SJSA1 (cell line): Measurements from ENCODE around the gene PTGIR. TPM values are rescaled to one million over a fixed set of nuclear protein-coding genes. Genes with fewer than 3 reads are reported as not detected.

ENCODE experiments used
- DNase-seq, 2 experiments: peaks; one replicate each; pipeline ENCODE4 v3.0.0-alpha.2; 2015 to 2020; ENCODE audit warnings: low spot score in 2 of 2, low read depth in 1 of 2
- H3K27ac ChIP-seq: fragments of 250-450 bp; sonication (Bioruptor Pico); 2 replicates; pipeline ENCODE4 v1.5.1; 2020; ENCODE audit warnings: mild to moderate bottlenecking, moderate library complexity
- H3K27me3 ChIP-seq: fragments of 250-450 bp; sonication (Bioruptor Pico); replicated peaks from 2 replicates; pipeline ENCODE4 v1.5.1; 2020; ENCODE audit warnings: mild to moderate bottlenecking, moderate library complexity
- H3K36me3 ChIP-seq: fragments of 250-450 bp; sonication (Bioruptor Pico); 2 replicates; pipeline ENCODE4 v1.5.1; 2020; ENCODE audit warnings: mild to moderate bottlenecking
- H3K4me1 ChIP-seq: fragments of 250-450 bp; sonication (Bioruptor Pico); replicated peaks from 2 replicates; pipeline ENCODE4 v1.6.1; 2021; ENCODE audit warnings: mild to moderate bottlenecking
- H3K4me3 ChIP-seq: fragments of 250-450 bp; sonication (Bioruptor Pico); 2 replicates; pipeline ENCODE4 v1.5.1; 2020; ENCODE audit warnings: mild to moderate bottlenecking
- H3K9me3 ChIP-seq: fragments of 250-450 bp; sonication (Bioruptor Pico); replicated peaks from 2 replicates; pipeline ENCODE4 v1.5.1; 2020; ENCODE audit warnings: mild to moderate bottlenecking
- total RNA-seq: library from RNA; depleted of rRNA; stranded (reverse); fragments of >200 nt; shearing (Covaris generic); gene quantifications from 2 replicates; pipeline ENCODE4 v1.2.3, GENCODE V29; 2014

PTGIR gene
- total RNA-seq, 1 experiment from 2014 or later: not detected

GRCh38 chr19:46648961-46649960, 24.4 kb upstream of the PTGIR start:
- no peak overlapping the region for H3K27ac ChIP-seq
- no peaks in the 10 kb centered on the region for H3K9me3 ChIP-seq
- no peak overlapping the region for H3K4me3 ChIP-seq
- H3K27me3 ChIP-seq: no peaks in the 10 kb centered on the region
- DNase-seq: no peak
- no peaks in the 10 kb centered on the region for H3K36me3 ChIP-seq
- no peaks in the 10 kb centered on the region for H3K4me1 ChIP-seq

DNA sequence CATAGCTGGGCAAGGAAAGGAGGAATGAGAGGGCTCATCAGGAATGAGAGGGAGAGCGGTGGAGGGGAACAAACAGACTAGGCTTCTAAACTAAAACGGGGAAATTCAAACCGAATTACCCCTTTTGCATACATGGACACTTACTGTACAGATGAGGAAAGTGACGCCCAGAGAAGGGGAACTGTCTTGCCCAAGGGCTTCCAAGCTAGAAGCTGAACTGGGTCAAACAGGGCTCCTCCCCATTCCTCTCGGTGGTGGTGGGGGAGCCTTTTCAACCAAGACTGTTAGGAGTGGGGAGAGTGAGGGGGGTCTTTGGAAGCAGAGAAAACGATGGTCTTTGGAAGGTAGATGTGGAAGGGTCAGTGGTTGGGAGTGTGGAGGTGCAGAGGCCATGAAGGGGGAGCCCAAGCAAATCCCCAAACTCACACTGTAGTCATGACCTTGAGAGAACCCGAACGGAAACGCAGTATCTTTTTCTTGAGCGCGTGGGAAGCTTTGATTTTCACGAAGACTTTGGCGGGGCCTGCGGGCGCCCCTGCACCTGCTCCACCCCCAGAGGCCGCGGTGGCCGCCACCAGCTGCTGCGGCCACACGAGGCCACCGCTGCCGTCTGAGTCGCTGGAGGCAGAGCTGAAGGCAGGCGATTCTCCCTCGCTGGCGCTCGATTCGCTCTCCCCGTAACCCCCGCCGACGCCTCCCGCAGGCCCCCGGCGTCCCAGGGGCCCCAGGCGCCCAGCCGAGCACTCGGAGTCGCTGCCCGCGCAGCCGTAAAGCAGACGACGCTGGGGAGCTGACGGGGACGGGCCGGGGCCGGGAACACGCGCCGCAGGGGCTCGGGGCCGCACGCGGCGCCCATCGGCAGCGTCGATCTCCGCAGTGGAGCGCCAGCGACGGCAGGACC, 23.4 kb upstream of the PTGIR start:
- Histone ChIP-seq H3K27me3 (no peaks in the 10 kb centered on the region), H3K4me1 (no peaks in the 10 kb centered on the region), H3K36me3 (no peaks in the 10 kb centered on the region), H3K4me3 (no peak overlapping the region), H3K9me3 (no peaks in the 10 kb centered on the region), H3K27ac (no peak overlapping the region)
- DNase-seq: no peak

DNA sequence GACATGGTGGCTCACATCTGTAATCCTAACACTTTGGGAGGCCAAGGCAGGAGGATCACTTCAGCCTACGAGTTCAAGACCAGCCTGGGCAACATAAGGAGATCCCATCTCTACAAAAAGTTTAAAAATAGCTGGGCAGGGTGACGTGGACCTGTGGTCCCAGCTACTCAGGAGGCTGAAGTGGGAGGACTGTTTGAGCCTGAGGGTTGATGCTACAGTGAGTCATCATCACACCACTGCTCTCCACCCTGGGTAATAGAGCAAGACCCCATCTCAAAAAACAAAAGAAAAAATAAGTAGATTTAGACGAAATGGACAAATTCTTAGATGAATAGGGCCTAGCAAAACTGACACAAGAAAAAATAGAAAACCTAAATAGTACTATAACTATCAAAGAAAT, 21.5 kb upstream of the PTGIR start:
- H3K27me3 ChIP-seq: no peaks in the 10 kb centered on the region
- no peak for DNase-seq
- H3K4me3 ChIP-seq: no peak overlapping the region
- H3K27ac ChIP-seq: no peak overlapping the region
- no peaks in the 10 kb centered on the region for H3K9me3 ChIP-seq
- no peaks in the 10 kb centered on the region for H3K36me3 ChIP-seq
- H3K4me1 ChIP-seq: no peaks in the 10 kb centered on the region

GRCh38 chr19:46644720-46645119, 19.8 kb upstream of the PTGIR start:
- DNase-seq: no peak
- H3K9me3 ChIP-seq: no peaks in the 10 kb centered on the region
- H3K4me3 ChIP-seq: no peak overlapping the region
- no peaks in the 10 kb centered on the region for H3K36me3 ChIP-seq
- no peaks in the 10 kb centered on the region for H3K27me3 ChIP-seq
- peaks cover 5% of the 10 kb centered on the region for H3K4me1 ChIP-seq
- no peak overlapping the region for H3K27ac ChIP-seq

DNA sequence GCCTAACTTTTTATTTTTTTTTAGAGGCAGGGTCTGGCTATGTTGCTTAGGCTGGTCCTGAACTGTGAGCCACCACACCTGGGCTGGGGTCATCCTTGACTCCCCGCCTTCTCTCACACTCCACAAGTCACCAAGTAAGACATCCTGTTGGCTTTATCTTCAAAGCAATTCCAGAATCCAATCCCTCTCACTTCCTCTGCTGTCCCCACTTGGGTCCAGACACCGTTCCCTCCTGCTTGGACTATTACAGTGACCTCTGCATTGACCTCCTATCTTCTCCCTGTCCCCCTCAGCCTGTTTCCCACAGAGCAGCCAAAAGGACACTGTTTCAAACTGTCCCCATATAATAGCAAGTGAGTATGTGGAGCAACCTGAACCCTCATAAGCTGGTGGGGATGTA, 15.8 kb upstream of the PTGIR start:
- H3K4me1 ChIP-seq: peaks cover 22% of the 10 kb centered on the region
- no peaks in the 10 kb centered on the region for H3K27me3 ChIP-seq
- DNase-seq: no peak
- no peaks in the 10 kb centered on the region for H3K36me3 ChIP-seq
- H3K4me3 ChIP-seq: no peak overlapping the region
- H3K27ac ChIP-seq: no peak overlapping the region
- no peaks in the 10 kb centered on the region for H3K9me3 ChIP-seq

DNA sequence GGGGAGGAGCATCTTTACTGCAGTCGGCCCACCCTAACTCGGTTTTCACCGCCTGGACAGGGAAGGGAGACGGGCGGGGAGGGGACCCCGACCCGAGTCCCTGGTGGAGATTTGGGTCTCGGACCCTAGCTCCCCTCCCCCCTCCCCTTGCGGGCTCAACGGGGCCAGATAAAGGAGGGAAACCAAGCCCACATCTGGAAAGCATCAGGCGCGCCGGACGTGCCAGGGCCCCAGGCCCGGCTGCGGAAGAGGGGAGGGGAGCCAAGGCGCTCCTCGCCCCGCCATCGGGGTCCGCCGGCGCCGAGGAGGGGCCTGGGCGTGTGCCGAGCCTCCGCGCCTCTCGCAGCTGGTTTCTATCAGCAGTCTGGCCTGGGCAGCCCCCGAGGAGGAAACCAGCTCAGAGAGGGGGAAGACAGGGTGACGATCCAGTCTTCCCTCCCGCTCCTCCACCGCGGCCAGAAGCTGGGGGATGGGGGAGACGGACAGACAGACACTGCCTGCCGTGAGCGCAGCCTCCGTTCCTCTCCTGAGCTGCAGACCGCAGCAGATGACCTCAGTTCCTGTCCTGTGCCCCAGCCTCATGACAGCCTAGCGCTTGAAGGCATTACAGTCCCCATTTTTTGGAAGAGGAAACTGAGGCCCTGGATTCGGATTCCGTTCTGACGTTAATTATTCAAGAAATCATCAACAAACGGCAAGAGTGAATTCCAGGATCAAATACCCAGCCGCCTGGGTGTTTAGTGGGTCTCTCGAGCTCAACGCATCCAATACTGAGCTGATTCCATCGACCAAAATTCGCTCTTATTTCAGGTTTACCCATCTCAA, 14.7 kb upstream of the PTGIR start:
- H3K9me3 ChIP-seq: no peaks in the 10 kb centered on the region
- peak; percentile 71 to 74 for DNase-seq
- 0 out of 2 replicates have a peak overlapping the region, but pooled peaks have one; percentile 10 for H3K27ac ChIP-seq
- H3K4me1 ChIP-seq: peaks cover 24% of the 10 kb centered on the region
- no peaks in the 10 kb centered on the region for H3K36me3 ChIP-seq
- H3K4me3 ChIP-seq: peak overlapping the region; percentile 42
- peaks cover 5% of the 10 kb centered on the region; the same call in 1 of the 2 replicates for H3K27me3 ChIP-seq

DNA sequence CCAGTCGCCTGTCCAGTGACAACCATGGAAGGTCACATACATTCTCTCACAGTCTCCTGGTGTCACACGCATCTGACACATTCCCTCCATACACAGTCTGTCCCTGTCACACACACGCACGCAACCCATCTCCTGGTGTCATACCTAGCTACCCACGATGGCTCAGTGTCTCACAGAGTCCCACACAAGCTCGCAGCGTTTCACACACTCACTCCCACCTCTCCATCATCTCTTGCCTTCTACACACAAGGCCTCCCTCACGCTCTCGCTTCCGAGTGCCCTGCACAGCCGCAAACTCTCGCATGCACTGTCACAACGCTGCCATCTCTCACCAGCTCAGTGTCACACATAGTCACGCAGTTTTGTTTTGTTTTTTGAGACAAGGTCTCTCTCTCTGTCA, 12.3 kb upstream of the PTGIR start:
- H3K27ac ChIP-seq: no peak overlapping the region
- H3K4me1 ChIP-seq: peaks cover 32% of the 10 kb centered on the region
- no peaks in the 10 kb centered on the region for H3K36me3 ChIP-seq
- DNase-seq: no peak
- H3K4me3 ChIP-seq: no peak overlapping the region
- H3K27me3 ChIP-seq: peaks cover 5% of the 10 kb centered on the region; the same call in 1 of the 2 replicates
- no peaks in the 10 kb centered on the region for H3K9me3 ChIP-seq

DNA sequence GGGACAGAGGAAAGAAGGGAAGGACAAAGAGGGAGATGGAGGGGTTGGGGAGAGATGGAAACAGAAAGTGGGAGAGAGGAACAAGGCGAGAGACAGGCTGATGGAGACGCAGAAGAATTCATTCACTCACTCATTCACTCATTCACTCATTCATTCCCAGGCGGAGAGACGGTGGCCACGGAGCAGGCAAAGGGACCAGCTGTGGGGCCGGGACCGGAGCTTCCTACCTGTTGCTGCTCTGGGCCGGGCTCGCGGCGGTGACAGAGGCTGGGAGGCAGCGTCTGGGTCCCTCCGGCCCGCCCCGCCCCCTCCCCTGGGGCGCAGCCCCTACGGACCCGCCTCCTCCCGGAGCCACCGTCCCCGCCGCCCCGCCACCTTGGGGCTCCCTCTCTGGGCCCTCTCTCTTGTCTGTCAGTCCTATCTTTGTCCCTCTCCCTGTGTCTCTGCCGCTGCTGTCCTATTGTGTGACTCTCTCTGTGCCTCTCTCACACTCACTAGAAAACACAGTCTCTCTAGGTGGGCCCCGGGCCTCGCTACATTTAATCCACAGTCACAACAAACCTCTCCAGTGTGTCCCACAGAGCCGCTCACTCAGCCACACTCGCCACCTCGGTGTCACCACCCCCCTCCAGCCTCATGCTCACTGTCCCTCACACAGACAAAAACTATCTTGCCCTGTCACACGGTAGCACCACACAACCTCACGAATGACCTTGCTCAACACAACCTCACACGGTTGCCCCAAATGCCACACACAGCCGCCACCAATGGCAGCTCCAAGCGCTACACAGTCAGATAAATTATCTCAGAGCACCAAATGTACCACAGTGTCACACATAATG, 11.3 kb upstream of the PTGIR start, which contains the start of gene GNG8:
Gene GNG8 (minus strand): TSS at position 283 of the 842 bp plus-strand sequence. CDS start 1,520 bp downstream, outside the sequence.
- no peaks in the 10 kb centered on the region for H3K9me3 ChIP-seq
- H3K36me3 ChIP-seq: no peaks in the 10 kb centered on the region
- peaks cover 5% of the 10 kb centered on the region; the same call in 1 of the 2 replicates for H3K27me3 ChIP-seq
- H3K27ac ChIP-seq: no peak within 1 kb of the TSS
- H3K4me3 ChIP-seq: no peak within 1 kb of the TSS
- DNase-seq: no peak
- H3K4me1 ChIP-seq: peaks cover 32% of the 10 kb centered on the region

DNA sequence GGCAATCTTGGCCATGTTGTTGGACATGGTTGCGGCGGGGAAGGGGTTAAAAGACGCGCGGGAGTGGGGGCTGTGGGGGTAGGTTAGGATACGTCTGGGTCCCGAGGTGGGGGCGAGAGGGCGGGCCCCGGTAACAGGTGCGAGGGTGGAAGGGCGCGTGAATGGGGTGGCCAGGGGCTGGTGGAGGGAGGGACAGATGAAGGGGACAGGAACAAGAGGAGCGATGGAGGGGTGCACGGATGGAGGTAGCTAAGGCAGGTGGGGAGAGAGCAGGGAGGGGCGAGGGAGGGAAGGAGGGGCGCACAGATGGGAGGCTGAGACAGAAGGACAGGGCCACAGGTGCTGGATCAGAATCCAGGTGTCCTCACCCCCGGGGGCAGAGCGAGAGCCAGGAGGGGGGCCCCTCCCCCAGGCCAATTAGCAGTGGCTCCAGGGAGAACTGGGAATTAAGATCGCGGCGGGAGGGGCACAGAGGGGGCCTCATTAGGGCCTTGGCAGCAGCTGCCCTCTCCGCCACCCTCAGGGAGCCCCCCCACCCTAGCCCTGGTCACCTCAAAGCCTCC, 9.8 kb upstream of the PTGIR start:
- Histone ChIP-seq H3K27me3 (peaks cover 5% of the 10 kb centered on the region; the same call in 1 of the 2 replicates), H3K4me3 (0 out of 2 replicates have a peak overlapping the region, but pooled peaks have one; percentile 15), H3K9me3 (no peaks in the 10 kb centered on the region), H3K27ac (no peak overlapping the region), H3K4me1 (peaks cover 27% of the 10 kb centered on the region), H3K36me3 (no peaks in the 10 kb centered on the region)
- DNase-seq: no peak

DNA sequence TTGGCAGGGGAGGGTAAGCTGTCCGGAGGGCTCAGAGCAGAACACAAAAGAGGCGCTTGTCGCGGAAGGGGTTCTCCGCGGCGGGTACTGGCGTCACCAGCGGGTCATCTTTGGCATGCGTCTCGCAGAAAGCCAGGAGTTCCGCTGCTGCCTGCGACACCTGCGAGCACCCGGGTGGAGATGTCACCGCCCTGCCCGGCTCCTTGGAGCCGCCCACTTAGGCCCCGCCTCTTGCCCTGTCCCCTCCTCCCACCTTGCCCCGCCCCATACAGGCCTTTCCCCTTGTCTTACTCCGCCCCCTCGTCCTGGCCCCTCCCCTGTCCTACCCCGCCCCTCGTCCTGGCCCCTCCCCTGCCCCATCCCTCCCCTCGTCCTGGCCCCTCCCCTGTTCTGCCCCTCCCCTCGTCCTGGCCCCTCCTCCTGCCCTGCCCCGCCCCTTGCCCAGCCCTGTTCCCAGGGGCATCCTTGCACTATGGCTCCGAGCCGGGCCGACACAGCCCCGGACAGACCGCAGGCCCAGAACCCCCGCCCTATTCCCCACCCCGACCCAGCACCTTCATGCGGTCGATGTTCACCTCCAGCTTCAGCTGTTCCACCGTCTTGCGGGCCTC, 9.3 kb upstream of the PTGIR start:
- peak; percentile 42 to 93 for DNase-seq
- no peak overlapping the region for H3K27ac ChIP-seq
- no peaks in the 10 kb centered on the region for H3K9me3 ChIP-seq
- H3K27me3 ChIP-seq: peaks cover 5% of the 10 kb centered on the region; the same call in 1 of the 2 replicates
- H3K36me3 ChIP-seq: no peaks in the 10 kb centered on the region
- peak overlapping the region; percentile 15; the same call in 1 of the 2 replicates for H3K4me3 ChIP-seq
- peaks cover 21% of the 10 kb centered on the region for H3K4me1 ChIP-seq

- H3K4me3 ChIP-seq: no peak overlapping the region
- peaks cover 13% of the 10 kb centered on the region for H3K4me1 ChIP-seq
- peaks cover 5% of the 10 kb centered on the region; the same call in 1 of the 2 replicates for H3K27me3 ChIP-seq
- H3K27ac ChIP-seq: no peak overlapping the region
- no peaks in the 10 kb centered on the region for H3K9me3 ChIP-seq
- no peaks in the 10 kb centered on the region for H3K36me3 ChIP-seq
- no peak for DNase-seq
Observed at GRCh38 chr19:46633130-46633529, 8.2 kb upstream of the PTGIR start.

- DNase-seq: no peak
- H3K9me3 ChIP-seq: no peaks in the 10 kb centered on the region
- no peak overlapping the region for H3K4me3 ChIP-seq
- H3K27me3 ChIP-seq: peaks cover 5% of the 10 kb centered on the region; the same call in 1 of the 2 replicates
- H3K27ac ChIP-seq: no peak overlapping the region
- peaks cover 9% of the 10 kb centered on the region for H3K4me1 ChIP-seq
- H3K36me3 ChIP-seq: no peaks in the 10 kb centered on the region
Observed at GRCh38 chr19:46631481-46631880, 6.6 kb upstream of the PTGIR start.
